Esophagus squamous epithelium (tissue), 4 donors: ENCODE measurements around the gene MEIS1.

Source experiments
- POLR2A ChIP-seq, 4 donors: fragments of 450-650 bp; IDR thresholded peaks; one replicate each; pipeline ENCODE4 v1.6.1; 2017; ENCODE audit warnings: antibody characterized with exemption in 4 of 4, mild to moderate bottlenecking in 4 of 4, moderate library complexity in 3 of 4
- TF ChIP-seq, protein P1 (sequence below), 6 experiments: fragments of 450-650 bp in 4 of 6; fragments of 200-600 bp in 2 of 6; sonication (generic) in 2 of 6; IDR thresholded peaks; one replicate each; pipeline ENCODE4 v1.5.1; 2016 to 2019; ENCODE audit warnings: antibody characterized with exemption in 6 of 6, mild to moderate bottlenecking in 4 of 6, moderate library complexity in 4 of 6

DNA sequence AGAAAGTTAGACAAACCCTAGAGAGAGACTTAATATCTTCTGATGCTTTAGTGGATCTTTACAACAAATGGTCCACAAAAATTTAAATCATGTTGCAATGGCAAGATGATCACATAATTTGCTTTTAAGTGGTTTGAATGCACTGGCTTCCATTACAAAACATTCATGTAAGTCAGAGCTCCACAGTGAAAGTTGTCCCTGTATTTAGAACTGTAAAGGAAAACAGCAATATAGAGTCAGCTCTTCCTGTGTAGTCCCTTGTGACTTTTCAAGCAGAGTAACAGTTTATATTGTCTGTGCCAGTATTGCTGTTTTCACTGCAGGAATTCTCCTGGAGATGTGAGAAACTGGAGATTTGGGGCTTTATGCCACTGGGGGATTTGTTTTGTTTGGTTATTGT, 77.7 kb downstream of the MEIS1 start:
- TF ChIP-seq POLR2A (IDR thresholded peaks at IDR 0.05): no peak
- TF ChIP-seq, protein P1, sequence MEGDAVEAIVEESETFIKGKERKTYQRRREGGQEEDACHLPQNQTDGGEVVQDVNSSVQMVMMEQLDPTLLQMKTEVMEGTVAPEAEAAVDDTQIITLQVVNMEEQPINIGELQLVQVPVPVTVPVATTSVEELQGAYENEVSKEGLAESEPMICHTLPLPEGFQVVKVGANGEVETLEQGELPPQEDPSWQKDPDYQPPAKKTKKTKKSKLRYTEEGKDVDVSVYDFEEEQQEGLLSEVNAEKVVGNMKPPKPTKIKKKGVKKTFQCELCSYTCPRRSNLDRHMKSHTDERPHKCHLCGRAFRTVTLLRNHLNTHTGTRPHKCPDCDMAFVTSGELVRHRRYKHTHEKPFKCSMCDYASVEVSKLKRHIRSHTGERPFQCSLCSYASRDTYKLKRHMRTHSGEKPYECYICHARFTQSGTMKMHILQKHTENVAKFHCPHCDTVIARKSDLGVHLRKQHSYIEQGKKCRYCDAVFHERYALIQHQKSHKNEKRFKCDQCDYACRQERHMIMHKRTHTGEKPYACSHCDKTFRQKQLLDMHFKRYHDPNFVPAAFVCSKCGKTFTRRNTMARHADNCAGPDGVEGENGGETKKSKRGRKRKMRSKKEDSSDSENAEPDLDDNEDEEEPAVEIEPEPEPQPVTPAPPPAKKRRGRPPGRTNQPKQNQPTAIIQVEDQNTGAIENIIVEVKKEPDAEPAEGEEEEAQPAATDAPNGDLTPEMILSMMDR (IDR thresholded peaks at IDR 0.05): no peak
